GM12891 (cell line): ENCODE data around the gene SNX32.

ENCODE experiments used
- DNase-seq: peaks from one replicate; pipeline ENCODE4 v3.0.0; 2011; ENCODE audit warnings: low spot score; ENCODE audit not compliant: insufficient read length
- FAIRE-seq: peaks from 2 replicates; lab custom pipeline; 2011; peaks lifted over from hg19 to GRCh38; lab: Jason Lieb, UNC
- PAX5 ChIP-seq: IDR thresholded peaks from 2 replicates; pipeline ENCODE4 v1.6.1; 2011; ENCODE audit warnings: low read length, moderate library complexity, mild to moderate bottlenecking; ENCODE audit not compliant: insufficient read depth, severe bottlenecking
- POLR2A ChIP-seq: IDR thresholded peaks from 2 replicates; pipeline ENCODE4 v1.6.1; 2011; ENCODE audit warnings: low read depth, low read length, control low read depth
- POLR2AphosphoS5 ChIP-seq: IDR thresholded peaks from 2 replicates; pipeline ENCODE4 v1.6.1; 2011; ENCODE audit warnings: low read depth, low read length, control low read depth
- POU2F2 ChIP-seq: IDR thresholded peaks from 2 replicates; pipeline ENCODE4 v1.6.1; 2011; ENCODE audit warnings: low read depth, mild to moderate bottlenecking, control low read depth, low read length, moderate library complexity
- SPI1 ChIP-seq: IDR thresholded peaks from 2 replicates; pipeline ENCODE4 v1.6.1; 2011; ENCODE audit warnings: low read depth, low read length, control low read depth
- TAF1 ChIP-seq: IDR thresholded peaks from 2 replicates; pipeline ENCODE4 v1.6.1; 2011; ENCODE audit warnings: low read depth, low read length, control low read depth

The SNX32 gene

DNA sequence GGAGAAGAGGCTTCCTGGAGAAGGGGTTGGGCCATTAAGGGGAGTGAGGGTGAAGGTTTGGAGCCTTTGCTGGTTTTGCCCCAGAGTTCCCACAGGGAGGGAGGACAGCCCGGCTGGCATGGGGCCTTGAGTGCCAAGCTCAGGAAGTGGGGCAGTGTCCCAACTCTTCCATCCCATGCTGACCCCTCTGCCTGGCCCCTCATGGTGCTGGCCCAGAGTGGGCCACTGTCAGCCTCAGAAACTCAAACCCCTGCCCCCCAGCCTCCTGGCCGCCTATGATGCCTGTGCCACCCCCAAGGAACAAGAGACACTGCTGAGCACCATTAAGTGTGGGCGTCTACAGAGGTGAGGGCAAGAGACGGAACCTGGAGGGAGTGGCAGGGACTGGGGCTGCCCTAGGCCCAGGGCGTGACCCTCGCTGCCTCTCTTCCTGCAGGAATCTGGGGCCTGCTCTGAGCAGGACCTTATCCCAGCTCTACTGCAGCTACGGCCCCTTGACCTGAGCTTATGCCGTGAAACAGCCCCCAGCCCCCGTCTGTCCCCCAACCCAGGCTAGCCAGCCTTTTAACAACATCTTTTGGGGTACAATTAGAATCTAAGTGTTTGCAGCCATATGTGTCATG lies 31.9 kb downstream of the SNX32 start:
- DNase-seq: no peak
- no peak for TF ChIP-seq POU2F2
- TF ChIP-seq SPI1: no peak

DNA sequence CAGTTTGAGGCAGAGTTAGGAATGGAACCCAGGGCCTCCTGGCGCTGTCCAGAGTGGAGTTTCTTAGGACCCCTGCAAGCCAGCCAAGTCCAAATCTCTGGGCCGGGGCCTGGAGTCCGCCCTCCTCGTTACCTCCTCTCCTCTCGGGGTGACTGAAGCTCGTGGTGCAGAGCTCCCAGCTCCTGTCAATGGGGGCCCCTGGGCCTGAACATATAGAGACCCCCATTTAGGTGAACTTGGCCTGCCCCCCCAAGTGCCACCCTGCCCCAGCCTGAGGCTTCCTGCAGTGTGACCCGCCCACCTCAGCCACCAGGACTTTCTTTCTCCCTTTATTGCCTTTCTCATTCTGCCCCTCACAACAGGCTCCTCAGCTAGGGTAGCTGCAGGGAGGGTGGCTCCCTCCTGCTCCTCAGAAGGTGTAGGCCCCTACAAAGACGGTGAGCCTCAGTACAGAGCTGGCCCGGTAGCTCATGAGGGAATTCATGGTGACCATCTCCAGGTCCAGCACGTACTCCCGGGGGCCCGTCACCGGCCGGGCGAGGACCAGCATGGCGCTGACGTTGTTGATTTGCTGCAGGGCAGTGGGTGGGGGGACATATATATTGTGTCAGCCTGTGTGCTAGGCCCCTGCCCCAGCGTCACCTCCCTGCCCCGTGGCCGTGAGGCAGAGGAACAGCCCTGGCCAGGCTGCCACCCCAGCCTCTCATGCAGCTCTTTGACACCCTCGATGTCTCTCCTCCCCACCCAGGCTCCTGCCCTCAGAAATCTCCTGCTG lies 32.9 kb downstream of the SNX32 start:
- DNase-seq (no peak), FAIRE-seq (no peak)
- no peak for TF ChIP-seq PAX5
- no peak for TF ChIP-seq POLR2A
- TF ChIP-seq POLR2AphosphoS5: no peak
- TF ChIP-seq SPI1: no peak
- TF ChIP-seq POU2F2: no peak
- TF ChIP-seq TAF1: no peak

More for the DNA sequence above, 31.9 kb downstream of the SNX32 start:
- no peak for FAIRE-seq

DNA sequence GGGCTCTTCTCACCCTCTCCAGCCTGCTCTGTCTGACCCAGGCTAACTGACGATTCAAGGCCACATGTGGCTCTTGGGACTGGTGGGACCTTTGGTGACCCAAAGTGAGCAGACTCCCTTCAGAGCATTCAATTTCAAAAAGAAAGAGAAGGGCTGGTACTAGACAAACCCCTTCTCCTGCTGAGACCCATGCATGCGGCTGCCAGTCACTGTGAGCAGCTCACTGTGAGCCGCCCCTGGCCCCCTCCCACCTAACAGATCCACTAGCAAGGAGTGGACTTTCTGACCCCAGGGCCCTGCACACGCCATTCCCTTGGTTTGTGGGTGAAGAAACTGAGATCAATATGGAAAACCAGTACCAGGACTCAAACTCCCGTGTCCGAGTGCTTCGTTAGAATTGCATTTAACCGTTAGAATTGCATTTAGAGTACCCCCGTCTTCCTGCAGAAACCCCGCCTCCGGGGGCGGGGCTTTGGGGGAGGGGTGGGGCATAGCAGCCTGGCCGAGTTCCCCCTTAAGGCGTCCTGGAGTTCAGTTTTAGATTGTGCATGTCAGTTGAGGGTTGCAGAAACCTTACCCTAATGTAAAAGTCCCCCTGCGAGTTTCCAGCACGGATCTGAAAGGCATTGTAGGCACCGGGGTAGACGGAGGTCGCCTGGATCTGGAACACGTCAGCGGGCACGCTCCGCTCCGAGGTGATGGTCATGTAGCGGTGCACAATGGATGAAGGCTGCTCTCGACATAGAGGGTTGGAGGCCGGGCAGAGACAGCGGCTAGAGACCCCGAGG lies 33.7 kb downstream of the SNX32 start:
- DNase-seq: no peak
- TF ChIP-seq POU2F2: no peak
- no peak for TF ChIP-seq POLR2A
- TF ChIP-seq TAF1: no peak
- no peak for TF ChIP-seq SPI1
- TF ChIP-seq POLR2AphosphoS5: no peak
- no peak for TF ChIP-seq PAX5
- no peak for FAIRE-seq

DNA sequence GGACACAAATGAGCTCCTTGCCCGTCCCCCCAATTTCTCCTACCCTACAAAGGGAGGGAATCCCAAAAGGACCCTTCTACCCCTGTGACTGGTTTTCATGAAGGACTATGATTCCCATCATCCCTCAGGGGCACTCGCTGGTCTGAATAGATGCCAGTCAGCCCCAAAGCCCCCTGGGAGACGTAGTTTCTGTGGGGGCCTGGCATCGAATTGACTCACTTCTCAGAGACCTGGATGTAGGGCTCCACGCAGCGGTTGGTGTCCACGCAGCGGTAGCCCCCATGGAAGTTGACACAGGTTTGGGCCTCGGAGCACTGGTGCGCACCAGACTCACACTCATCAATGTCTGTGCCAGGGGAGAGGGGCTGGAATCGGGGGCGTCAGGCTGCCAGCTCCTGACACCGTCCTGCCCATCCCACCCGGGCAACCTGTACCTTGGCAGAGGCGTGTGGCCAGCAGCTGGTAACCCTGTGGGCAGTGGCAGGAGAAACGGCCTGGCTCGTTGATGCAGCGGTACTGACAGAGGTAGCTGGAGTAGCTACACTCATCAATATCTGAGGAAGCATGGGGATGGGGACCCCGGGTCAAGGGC lies 34.4 kb downstream of the SNX32 start:
- no peak for DNase-seq
- FAIRE-seq: no peak
- no peak for TF ChIP-seq PAX5
- no peak for TF ChIP-seq POU2F2
- TF ChIP-seq POLR2A: no peak
- no peak for TF ChIP-seq SPI1
- no peak for TF ChIP-seq TAF1
- no peak for TF ChIP-seq POLR2AphosphoS5

DNA sequence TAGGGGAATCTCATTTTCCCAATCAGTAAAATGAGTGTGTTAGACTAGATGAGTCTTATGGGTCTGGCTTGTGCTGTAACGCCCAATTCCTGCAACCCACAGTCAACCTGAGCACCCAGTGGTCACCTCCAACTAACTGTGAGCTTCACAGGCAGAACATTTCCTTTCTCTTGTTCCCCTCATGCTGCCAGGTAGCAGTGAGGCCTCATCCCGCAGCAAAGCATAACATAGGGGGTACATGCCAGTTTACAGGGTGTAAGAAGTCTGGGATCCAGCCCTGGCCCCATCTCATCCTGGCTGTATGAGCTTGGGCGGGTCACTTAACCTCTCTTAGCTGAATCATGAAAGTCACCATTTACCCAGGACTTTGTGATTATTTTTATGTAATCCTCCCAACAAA lies 35.1 kb downstream of the SNX32 start:
- no peak for DNase-seq
- FAIRE-seq: peak; percentile 23
- TF ChIP-seq PAX5 (no peak), POLR2AphosphoS5 (0 out of 2 replicates have a peak, but pooled peaks have one; percentile 52), TAF1 (no peak), POU2F2 (0 out of 2 replicates have a peak, but pooled peaks have one; percentile 26), SPI1 (no peak)

DNA sequence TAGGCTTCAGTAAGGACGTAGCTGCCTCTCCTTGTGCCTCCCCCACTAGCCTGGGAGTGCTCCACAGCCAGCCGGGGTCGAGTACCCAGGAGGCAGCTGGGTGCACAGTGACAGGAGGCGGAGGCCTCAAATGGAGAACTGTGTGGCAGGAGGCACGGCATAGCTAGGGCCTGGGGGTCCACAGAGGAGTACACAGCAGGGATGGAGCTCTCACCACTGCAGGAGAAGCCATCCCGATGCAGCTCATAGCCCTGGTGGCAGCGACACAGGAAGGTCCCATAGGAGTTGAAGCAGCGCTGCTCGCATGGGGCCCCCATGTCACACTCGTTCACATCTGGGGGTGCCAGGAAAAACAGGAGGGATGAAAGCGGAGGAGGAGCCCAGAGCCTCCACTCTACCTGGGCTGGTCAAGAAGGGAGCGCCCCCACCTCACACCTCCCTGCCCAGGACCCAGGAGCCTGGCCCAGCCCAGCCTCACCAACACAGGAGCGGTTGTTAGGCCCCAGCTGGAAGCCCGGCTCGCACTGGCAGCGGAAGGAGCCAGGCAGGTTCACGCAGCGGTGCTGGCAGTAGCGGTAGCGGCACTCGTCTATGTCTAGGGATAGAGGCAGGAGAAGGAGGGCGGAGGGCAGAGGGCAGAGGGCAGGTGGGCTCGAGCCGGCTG lies 36.0 kb downstream of the SNX32 start:
- DNase-seq (no peak), FAIRE-seq (no peak)
- no peak for TF ChIP-seq SPI1
- TF ChIP-seq TAF1: no peak
- TF ChIP-seq PAX5: no peak
- TF ChIP-seq POLR2AphosphoS5: no peak; the same call in 1 of the 2 replicates
- TF ChIP-seq POU2F2: peak; percentile 54; the same call in 1 of the 2 replicates
- TF ChIP-seq POLR2A: peak; percentile 36

DNA sequence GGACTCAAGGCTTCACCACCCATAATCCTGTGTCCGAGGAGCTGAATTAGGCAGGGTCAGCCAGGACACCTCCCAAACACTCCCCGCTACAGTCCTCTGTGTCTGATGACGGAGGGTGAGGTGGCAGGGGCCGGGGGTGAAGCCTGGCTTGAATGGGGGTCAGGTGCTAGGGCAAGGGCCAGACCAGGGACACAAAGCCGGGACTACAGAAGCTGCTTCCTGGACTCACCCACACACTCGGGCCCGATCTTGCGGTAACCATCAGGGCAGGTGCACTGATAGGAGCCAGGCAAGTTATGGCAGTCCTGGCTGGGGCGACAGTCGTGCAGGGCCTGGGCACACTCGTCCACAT lies 36.5 kb downstream of the SNX32 start:
- no peak for DNase-seq
- TF ChIP-seq TAF1: no peak
- no peak for TF ChIP-seq POLR2AphosphoS5
- TF ChIP-seq PAX5: no peak
- no peak for TF ChIP-seq POU2F2
- FAIRE-seq: no peak

DNA sequence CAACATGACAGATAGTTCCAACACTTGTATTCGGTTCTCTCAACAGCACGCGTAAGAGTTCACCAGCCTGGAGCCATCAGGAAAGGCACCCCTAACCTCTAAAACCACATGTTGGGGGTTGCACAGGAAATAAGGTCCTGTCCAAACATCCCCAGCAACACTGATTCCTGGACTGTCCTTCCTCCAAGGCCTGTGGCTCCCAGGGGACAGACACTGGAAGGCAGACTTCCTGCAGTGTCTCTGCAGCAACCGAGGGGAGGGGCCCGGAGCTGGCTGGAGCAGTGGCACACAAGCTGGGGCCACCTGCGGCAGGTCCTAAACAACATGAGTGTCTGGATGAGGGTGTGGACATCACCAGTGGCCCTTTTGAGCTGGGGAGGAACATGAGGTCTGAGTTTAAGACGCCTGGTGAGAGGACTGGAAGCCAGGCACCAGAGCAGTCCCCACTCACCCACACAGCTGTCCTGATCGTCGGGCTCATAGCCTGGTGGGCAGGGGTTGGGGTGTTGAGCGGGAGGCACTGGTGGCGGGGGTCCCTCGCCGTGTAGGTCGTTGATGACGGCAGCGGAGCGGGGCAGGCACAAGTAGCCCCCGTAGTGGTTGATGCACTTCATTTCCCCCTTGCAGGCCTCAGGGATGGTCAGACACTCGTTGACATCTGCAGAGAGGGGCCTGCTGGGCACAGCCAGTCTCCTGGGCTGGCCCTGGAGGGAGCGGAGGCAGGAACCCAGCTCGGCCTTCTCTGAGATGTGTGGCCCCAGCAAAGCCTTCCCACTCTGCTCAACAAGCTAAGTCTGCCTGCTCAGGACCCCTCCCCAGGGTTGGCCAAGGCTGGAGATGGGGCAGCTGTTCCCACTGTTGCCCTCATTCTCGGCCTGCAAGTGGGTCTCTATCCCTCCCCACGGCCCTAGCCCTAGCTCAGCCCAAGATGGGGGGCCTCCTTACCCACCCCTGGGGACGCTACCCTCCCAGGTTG lies 37.2 kb downstream of the SNX32 start:
- FAIRE-seq (peak; percentile 38), DNase-seq (no peak)
- no peak; the same call in 1 of the 2 replicates for TF ChIP-seq POLR2A
- no peak for TF ChIP-seq PAX5
- no peak for TF ChIP-seq TAF1
- no peak for TF ChIP-seq SPI1
- TF ChIP-seq POU2F2: no peak
- no peak; the same call in 1 of the 2 replicates for TF ChIP-seq POLR2AphosphoS5
